ENCODE data around the gene ZNF45. TPM values are rescaled to one million over a fixed set of nuclear protein-coding genes. Genes with fewer than 3 reads are reported as not detected.
"Not testable (repeated sequence)": the region's sequence is repeated elsewhere in the genome, so short reads cannot be mapped to it uniquely, and the experiment has no call there.

Gene ZNF45
- total and polyA plus RNA-seq, 5 donors from 2014 or later = 13.0 to 17.5 (median 14.8) TPM

DNA sequence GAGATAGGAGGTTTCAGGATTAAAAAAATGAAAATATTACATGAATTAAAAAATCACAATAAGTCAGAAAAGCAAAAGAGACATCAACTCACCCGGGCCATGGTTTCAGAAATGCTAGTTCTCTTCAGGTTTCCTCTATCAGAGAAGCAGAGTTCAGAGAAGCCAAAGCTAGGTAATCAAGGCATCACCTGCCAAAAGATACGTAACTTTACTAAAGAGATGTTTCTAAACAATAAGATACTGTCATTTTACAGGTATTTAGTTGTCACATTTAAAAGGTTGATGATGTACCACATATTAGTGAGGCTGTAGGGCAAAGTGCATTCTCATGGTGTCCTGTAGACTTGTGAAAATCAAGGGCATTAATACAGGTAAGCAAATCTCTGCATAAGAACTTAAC is 51.2 kb downstream of the ZNF45 start, which contains the start of gene ZNF404:
Gene ZNF404, minus strand, starts transcription at position 101 of the 400 bp plus-strand sequence.
- no peak within 1 kb of the TSS for H3K4me3 Mint-ChIP-seq
- H3K4me1 ChIP-seq (ENCODE audit: control insufficient read depth, insufficient read depth, low read length, poor library complexity, severe bottlenecking) = no peaks in the 10 kb centered on the region
- H3K36me3 Mint-ChIP-seq = peaks cover 32% of the 10 kb centered on the region
- no peaks in the 10 kb centered on the region for H3K27me3 ChIP-seq (ENCODE audit: control insufficient read depth, insufficient read depth, low read length)
- no peak within 1 kb of the TSS for H3K27ac Mint-ChIP-seq
- peaks cover 69 to 80% of the 10 kb centered on the region in 2 experiments for H3K9me3 ChIP-seq (ENCODE audit: control insufficient read depth in 2 of 2, low read length in 2 of 2)
- no peak within 1 kb of the TSS for H3K27ac ChIP-seq (ENCODE audit: insufficient read depth, low read length, poor library complexity, severe bottlenecking)
- peaks cover 4 to 79% (median 34%) of the 10 kb centered on the region in 7 donors for H3K9me3 Mint-ChIP-seq
- DNase-seq (no peak), ATAC-seq (ENCODE audit: low read depth in 2 of 2) (no peak)
- H3K36me3 ChIP-seq (ENCODE audit: control insufficient read depth, insufficient read depth, low read length) = no peaks in the 10 kb centered on the region
- H3K27me3 Mint-ChIP-seq = no peaks in the 10 kb centered on the region
- H3K4me1 Mint-ChIP-seq = no peaks in the 10 kb centered on the region
- no peak within 1 kb of the TSS for H3K4me3 ChIP-seq (ENCODE audit: low read depth, low read length)

DNA sequence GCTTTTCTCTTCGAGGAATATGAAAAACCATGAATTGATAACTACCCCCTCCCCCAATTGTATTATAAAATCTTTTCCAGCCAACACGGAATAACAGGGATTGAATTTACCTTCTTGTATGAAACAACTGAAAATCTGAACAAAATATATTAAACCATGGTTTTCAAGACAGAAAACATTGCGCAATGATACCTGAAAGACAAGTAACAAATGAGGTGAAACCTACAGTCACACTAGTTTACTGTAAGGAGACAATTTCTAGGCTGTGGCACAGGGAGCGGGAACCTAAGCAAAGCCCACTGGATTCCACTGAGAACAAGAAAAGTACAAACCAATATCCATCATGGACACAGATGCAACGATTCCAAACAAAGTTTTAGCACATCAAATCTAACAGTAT is 54.6 kb downstream of the ZNF45 start:
- ATAC-seq (ENCODE audit: low read depth in 2 of 2) (no peak), DNase-seq (no peak)
- Mint-ChIP-seq H3K36me3 (peaks cover 40% of the 10 kb centered on the region), H3K4me1 (no peaks in the 10 kb centered on the region), H3K27me3 (no peaks in the 10 kb centered on the region), H3K27ac (no peak overlapping the region), H3K4me3 (no peak overlapping the region), H3K9me3 (peaks cover 2 to 72% (median 29%) of the 10 kb centered on the region in 7 donors)
- Histone ChIP-seq H3K4me3 (ENCODE audit: low read depth, low read length) (no peak overlapping the region), H3K27me3 (ENCODE audit: control insufficient read depth, insufficient read depth, low read length) (no peaks in the 10 kb centered on the region), H3K4me1 (ENCODE audit: control insufficient read depth, insufficient read depth, low read length, poor library complexity, severe bottlenecking) (no peaks in the 10 kb centered on the region), H3K36me3 (ENCODE audit: control insufficient read depth, insufficient read depth, low read length) (no peaks in the 10 kb centered on the region), H3K27ac (ENCODE audit: insufficient read depth, low read length, poor library complexity, severe bottlenecking) (no peak overlapping the region), H3K9me3 (ENCODE audit: control insufficient read depth in 2 of 2, low read length in 2 of 2) (peaks cover 65 to 79% of the 10 kb centered on the region in 2 experiments)

DNA sequence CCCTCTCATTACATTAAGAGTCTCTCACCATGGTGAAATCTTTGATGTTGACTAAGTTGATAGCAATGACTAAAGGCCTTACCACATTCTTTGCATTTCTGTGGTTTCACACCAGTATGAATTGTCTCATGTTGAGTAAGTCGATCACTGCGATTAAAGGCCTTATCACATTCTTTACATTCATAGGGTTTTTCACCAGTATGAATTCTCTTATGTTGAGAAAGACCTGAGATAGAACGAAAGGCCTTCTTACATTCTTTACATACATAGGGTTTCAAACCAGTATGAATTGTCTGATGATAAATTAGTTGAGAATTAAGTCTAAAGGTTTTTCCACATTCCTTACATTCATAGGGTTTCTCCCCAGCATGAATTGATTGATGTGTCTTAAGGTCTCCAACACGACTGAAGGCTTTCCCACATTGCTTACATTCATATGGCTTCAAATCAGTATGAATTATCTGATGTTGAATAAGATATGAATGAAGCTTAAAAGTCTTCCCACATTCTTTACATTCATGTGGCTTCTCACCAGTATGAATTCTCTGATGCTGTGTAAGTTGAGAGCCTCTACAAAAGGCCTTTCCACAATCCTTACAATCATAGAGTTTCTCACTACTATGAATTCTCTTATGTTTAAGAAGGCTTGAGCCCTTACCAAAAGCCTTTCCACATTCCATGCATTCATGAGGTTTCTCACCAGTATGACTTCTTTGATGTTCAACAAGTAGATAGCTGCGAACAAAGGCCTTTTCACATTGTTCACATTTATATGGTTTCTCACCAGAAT is 62.3 kb downstream of the ZNF45 start:
- Mint-ChIP-seq H3K4me3 (no peak overlapping the region), H3K9me3 (peaks cover 0 to 64% (median 25%) of the 10 kb centered on the region in 7 donors), H3K27me3 (no peaks in the 10 kb centered on the region), H3K4me1 (no peaks in the 10 kb centered on the region), H3K27ac (no peak overlapping the region), H3K36me3 (peaks cover 21% of the 10 kb centered on the region)
- Histone ChIP-seq H3K4me1 (ENCODE audit: control insufficient read depth, insufficient read depth, low read length, poor library complexity, severe bottlenecking) (no peaks in the 10 kb centered on the region), H3K4me3 (ENCODE audit: low read depth, low read length) (no peak overlapping the region), H3K27ac (ENCODE audit: insufficient read depth, low read length, poor library complexity, severe bottlenecking) (no peak overlapping the region), H3K27me3 (ENCODE audit: control insufficient read depth, insufficient read depth, low read length) (no peaks in the 10 kb centered on the region), H3K9me3 (ENCODE audit: control insufficient read depth in 2 of 2, low read length in 2 of 2) (peaks cover 82 to 84% of the 10 kb centered on the region in 2 experiments), H3K36me3 (ENCODE audit: control insufficient read depth, insufficient read depth, low read length) (no peaks in the 10 kb centered on the region)
- ATAC-seq (ENCODE audit: low read depth in 2 of 2) (no peak), DNase-seq (no peak)

DNA sequence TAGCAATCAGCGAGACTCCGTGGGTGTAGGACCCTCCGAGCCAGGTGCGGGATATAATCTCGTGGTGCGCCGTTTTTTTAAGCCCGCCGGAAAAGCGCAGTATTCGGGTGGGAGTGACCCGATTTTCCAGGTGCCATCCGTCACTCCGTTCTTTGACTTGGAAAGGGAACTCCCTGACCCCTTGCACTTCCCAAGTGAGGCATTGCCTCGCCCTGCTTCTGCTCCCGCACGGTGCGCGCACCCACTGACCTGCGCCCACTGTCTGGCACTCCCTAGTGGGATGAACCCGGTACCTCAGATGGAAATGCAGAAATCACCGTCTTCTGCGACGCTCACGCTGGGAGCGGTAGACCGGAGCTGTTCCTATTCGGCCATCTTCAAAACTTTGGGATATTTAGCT is 68.2 kb downstream of the ZNF45 start:
- not testable (repeated sequence) for H3K27me3 Mint-ChIP-seq; H3K36me3 ChIP-seq (ENCODE audit: control insufficient read depth, insufficient read depth, low read length); H3K27ac Mint-ChIP-seq; ATAC-seq (ENCODE audit: low read depth in 2 of 2); H3K27ac ChIP-seq (ENCODE audit: insufficient read depth, low read length, poor library complexity, severe bottlenecking); H3K27me3 ChIP-seq (ENCODE audit: control insufficient read depth, insufficient read depth, low read length); H3K4me1 Mint-ChIP-seq; DNase-seq; H3K4me3 ChIP-seq (ENCODE audit: low read depth, low read length); H3K4me3 Mint-ChIP-seq; H3K36me3 Mint-ChIP-seq; H3K4me1 ChIP-seq (ENCODE audit: control insufficient read depth, insufficient read depth, low read length, poor library complexity, severe bottlenecking)
- H3K9me3 ChIP-seq (ENCODE audit: control insufficient read depth in 2 of 2, low read length in 2 of 2) = peaks cover 62 to 66% of the 10 kb centered on the region in 2 experiments
- H3K9me3 Mint-ChIP-seq = peaks cover 0 to 53% (median 23%) of the 10 kb centered on the region in 7 donors

Other genes starting within 250 kb of the ZNF45 start
- not detected for gene IRGC, start 219.2 kb downstream of the ZNF45 start, total RNA-seq
- not detected for gene IRGC, start 219.2 kb downstream of the ZNF45 start, polyA plus RNA-seq
- 40.7 TPM for gene SMG9, start 180.3 kb downstream of the ZNF45 start, total RNA-seq
- 1 to 10 TPM; 3.4 to 7.0 (median 5.8) TPM for gene SMG9, start 180.3 kb downstream of the ZNF45 start, polyA plus RNA-seq
- 56.1 TPM for gene KCNN4, start 154.3 kb downstream of the ZNF45 start, total RNA-seq
- 10 to 100 TPM; 16.7 to 33.0 (median 30.1) TPM for gene KCNN4, start 154.3 kb downstream of the ZNF45 start, polyA plus RNA-seq
- not detected for gene LYPD5, start 132.8 kb downstream of the ZNF45 start, total RNA-seq
- under 1 TPM in 1 of 4 donors, not detected in 3; 0.60 TPM for gene LYPD5, start 132.8 kb downstream of the ZNF45 start, polyA plus RNA-seq
- 6.0 TPM for gene ZNF283, start 108.0 kb downstream of the ZNF45 start, total RNA-seq
- 1 to 10 TPM; 1.4 to 5.1 (median 3.7) TPM for gene ZNF283, start 108.0 kb downstream of the ZNF45 start, polyA plus RNA-seq
- gene ZNF404, start 51.3 kb downstream of the ZNF45 start, total RNA-seq = 3.2 TPM
- 1 to 10 TPM in 3 of 4 donors, under 1 TPM in 1; 0.63 to 3.5 (median 2.3) TPM for gene ZNF404, start 51.3 kb downstream of the ZNF45 start, polyA plus RNA-seq
- gene ZNF221, start 15.9 kb upstream of the ZNF45 start, total RNA-seq = 0.67 TPM
- under 1 TPM in 3 of 4 donors, not detected in 1; 0.56 to 0.96 (median 0.90) TPM for gene ZNF221, start 15.9 kb upstream of the ZNF45 start, polyA plus RNA-seq
- gene ZNF155, start 48.9 kb upstream of the ZNF45 start, total RNA-seq = 3.9 TPM
- 1 to 10 TPM; 3.4 to 4.8 (median 4.0) TPM for gene ZNF155, start 48.9 kb upstream of the ZNF45 start, polyA plus RNA-seq
- 3.1 TPM for gene ZNF230, start 67.7 kb upstream of the ZNF45 start, total RNA-seq
- 1 to 10 TPM; 2.6 to 5.1 (median 4.2) TPM for gene ZNF230, start 67.7 kb upstream of the ZNF45 start, polyA plus RNA-seq
- gene ZNF222, start 90.1 kb upstream of the ZNF45 start, total RNA-seq = 5.0 TPM
- 1 to 10 TPM; 1.9 to 4.9 (median 3.9) TPM for gene ZNF222, start 90.1 kb upstream of the ZNF45 start, polyA plus RNA-seq
- gene ZNF223, start 116.8 kb upstream of the ZNF45 start, total RNA-seq = 1.4 TPM
- gene ZNF223, start 116.8 kb upstream of the ZNF45 start, polyA plus RNA-seq = 1 to 10 TPM in 2 of 4 donors, under 1 TPM in 2; 0.68 to 3.1 (median 1.8) TPM
- gene ZNF284, start 136.9 kb upstream of the ZNF45 start, total RNA-seq = 2.3 TPM
- gene ZNF284, start 136.9 kb upstream of the ZNF45 start, polyA plus RNA-seq = 1 to 10 TPM in 1 of 4 donors, under 1 TPM in 3; 0.56 to 1.1 (median 0.60) TPM
- gene ZNF224, start 159.1 kb upstream of the ZNF45 start, total RNA-seq = 42.5 TPM
- 10 to 100 TPM in 3 of 4 donors, 1 to 10 TPM in 1; 9.4 to 12.8 (median 11.4) TPM for gene ZNF224, start 159.1 kb upstream of the ZNF45 start, polyA plus RNA-seq
- gene ZNF225, start 178.1 kb upstream of the ZNF45 start, total RNA-seq = 2.3 TPM
- gene ZNF225, start 178.1 kb upstream of the ZNF45 start, polyA plus RNA-seq = 1 to 10 TPM; 2.1 to 3.9 (median 3.4) TPM
- 4.6 TPM for gene ZNF234, start 206.3 kb upstream of the ZNF45 start, total RNA-seq
- 1 to 10 TPM; 2.9 to 9.3 (median 5.8) TPM for gene ZNF234, start 206.3 kb upstream of the ZNF45 start, polyA plus RNA-seq
- 11.5 TPM for gene ZNF226, start 229.8 kb upstream of the ZNF45 start, total RNA-seq
- 10 to 100 TPM; 26.6 to 41.3 (median 30.6) TPM for gene ZNF226, start 229.8 kb upstream of the ZNF45 start, polyA plus RNA-seq

Data from CD4-positive, CD25-positive, alpha-beta regulatory T cell (primary cell).